HEK293T (cell line): ENCODE results near the gene SCGB1D4.
"Not testable (repeated sequence)": the region's sequence is repeated elsewhere in the genome, so short reads cannot be mapped to it uniquely, and the experiment has no call there.

Experiments
- ARNT ChIP-seq: fragments of 450-650 bp; IDR thresholded peaks from 2 replicates; pipeline ENCODE4 v1.6.1; 2017; ENCODE audit warnings: mild to moderate bottlenecking
- BHLHE40 ChIP-seq: fragments of 450-650 bp; IDR thresholded peaks from 2 replicates; pipeline ENCODE4 v1.6.1; 2016; ENCODE audit warnings: mild to moderate bottlenecking, moderate library complexity, borderline replicate concordance
- CTBP1 ChIP-seq: fragments of 450-650 bp; IDR thresholded peaks from 2 replicates; pipeline ENCODE4 v1.6.1; 2016; ENCODE audit warnings: borderline replicate concordance
- ELF4 ChIP-seq: fragments of 450-650 bp; IDR thresholded peaks from 2 replicates; pipeline ENCODE4 v1.6.1; 2017; ENCODE audit warnings: antibody characterized with exemption
- FOXK2 ChIP-seq: fragments of 450-650 bp; IDR thresholded peaks from 2 replicates; pipeline ENCODE4 v1.6.1; 2016; ENCODE audit warnings: mild to moderate bottlenecking
- FOXM1 ChIP-seq: fragments of 450-650 bp; IDR thresholded peaks from 2 replicates; pipeline ENCODE4 v1.6.1; 2017; ENCODE audit warnings: mild to moderate bottlenecking, borderline replicate concordance
- HDGF ChIP-seq: fragments of 450-650 bp; IDR thresholded peaks from 2 replicates; pipeline ENCODE4 v1.6.1; 2017; ENCODE audit warnings: antibody characterized with exemption, borderline replicate concordance
- L3MBTL2 ChIP-seq: fragments of 450-650 bp; conservative IDR thresholded peaks from 2 replicates; pipeline ENCODE4 v1.6.1; 2016; ENCODE audit warnings: mild to moderate bottlenecking
- NFRKB ChIP-seq: fragments of 450-650 bp; IDR thresholded peaks from 2 replicates; pipeline ENCODE4 v1.6.1; 2016; ENCODE audit warnings: mild to moderate bottlenecking, moderate library complexity
- PKNOX1 ChIP-seq: fragments of 450-650 bp; IDR thresholded peaks from 2 replicates; pipeline ENCODE4 v1.6.1; 2016
- SP1 ChIP-seq: fragments of 450-650 bp; IDR thresholded peaks from 2 replicates; pipeline ENCODE4 v1.6.1; 2017
- SUZ12 ChIP-seq: fragments of 450-650 bp; IDR thresholded peaks from 2 replicates; pipeline ENCODE4 v1.6.1; 2016; ENCODE audit warnings: mild to moderate bottlenecking
- TARDBP ChIP-seq: fragments of 450-650 bp; IDR thresholded peaks from 2 replicates; pipeline ENCODE4 v1.6.1; 2016
- ZNF384 ChIP-seq: fragments of 450-650 bp; IDR thresholded peaks from 2 replicates; pipeline ENCODE4 v1.6.1; 2016

DNA sequence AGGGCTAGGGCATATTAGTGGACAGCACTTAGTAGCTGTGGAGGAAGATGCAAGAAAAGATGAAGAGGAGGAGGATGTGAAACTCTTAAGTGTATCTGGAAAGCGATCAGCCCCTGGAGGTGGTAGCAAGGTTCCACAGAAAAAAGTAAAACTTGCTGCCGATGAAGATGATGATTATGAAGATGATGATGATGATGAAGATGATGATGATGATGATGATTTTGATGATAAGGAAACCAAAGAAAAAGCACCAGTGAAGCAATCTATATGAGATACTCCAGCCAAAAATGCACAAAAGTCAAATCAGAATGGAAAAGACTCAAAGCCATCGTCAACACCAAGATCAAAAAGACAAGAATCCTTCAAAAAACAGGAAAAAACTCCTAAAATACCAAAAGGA, 32.4 kb upstream of the SCGB1D4 start:
- not testable (repeated sequence) for TF ChIP-seq ARNT, FOXM1, BHLHE40, PKNOX1, CTBP1, L3MBTL2, SP1, SUZ12, HDGF, TARDBP, ZNF384, FOXK2, ELF4, NFRKB
